ENCODE measurements around the gene DCP1A. TPM values are rescaled to one million over a fixed set of nuclear protein-coding genes. Genes with fewer than 3 reads are reported as not detected.

Gene DCP1A
- total and polyA plus RNA-seq, 2 of the 13 experiments (the other 11 are each of a cell fraction or from before 2014, with no cell fraction given): 14.2 to 41.2 TPM

DNA sequence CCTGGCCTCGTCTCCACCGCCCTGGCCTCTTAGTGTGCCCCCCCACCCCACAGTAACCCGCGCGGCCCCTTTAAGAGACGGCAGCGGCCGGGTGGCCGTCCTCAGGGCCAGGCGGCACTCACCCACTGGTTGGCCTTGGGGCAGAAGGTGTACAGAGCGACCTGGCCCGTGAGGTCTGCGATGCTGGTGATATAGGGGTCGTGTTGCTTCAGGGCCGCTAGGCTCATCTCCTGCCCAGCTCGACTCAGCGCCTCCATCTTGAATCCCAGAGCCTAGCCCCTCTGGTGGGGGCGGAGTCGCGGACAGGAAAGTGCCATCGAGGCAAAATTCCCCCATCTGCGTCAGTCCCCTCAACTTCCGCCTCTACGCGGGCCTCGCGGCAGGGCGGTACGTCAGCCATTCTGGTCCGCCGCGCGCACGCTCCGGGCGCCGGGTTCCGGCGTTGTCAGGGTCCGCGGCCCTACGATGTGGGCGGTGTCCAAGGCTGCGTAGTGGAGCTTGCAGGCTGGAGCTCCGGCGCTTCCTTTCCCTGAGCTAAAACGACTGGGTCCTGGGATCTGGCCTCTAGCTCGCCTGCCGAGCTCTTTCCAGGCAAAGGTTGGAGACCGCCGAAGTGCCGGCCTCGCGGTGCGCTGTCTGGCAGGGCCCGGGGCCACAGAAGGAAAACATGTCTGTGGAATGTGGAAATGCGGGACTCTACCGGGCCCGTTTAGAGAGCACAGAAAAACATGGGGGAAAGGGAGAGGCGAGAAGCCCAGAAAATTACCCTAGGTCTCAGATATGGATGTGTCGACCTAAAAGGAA lies at the start of gene DCP1A (continued):
- TF ChIP-seq, protein P1, sequence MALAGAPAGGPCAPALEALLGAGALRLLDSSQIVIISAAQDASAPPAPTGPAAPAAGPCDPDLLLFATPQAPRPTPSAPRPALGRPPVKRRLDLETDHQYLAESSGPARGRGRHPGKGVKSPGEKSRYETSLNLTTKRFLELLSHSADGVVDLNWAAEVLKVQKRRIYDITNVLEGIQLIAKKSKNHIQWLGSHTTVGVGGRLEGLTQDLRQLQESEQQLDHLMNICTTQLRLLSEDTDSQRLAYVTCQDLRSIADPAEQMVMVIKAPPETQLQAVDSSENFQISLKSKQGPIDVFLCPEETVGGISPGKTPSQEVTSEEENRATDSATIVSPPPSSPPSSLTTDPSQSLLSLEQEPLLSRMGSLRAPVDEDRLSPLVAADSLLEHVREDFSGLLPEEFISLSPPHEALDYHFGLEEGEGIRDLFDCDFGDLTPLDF (CRISPR knock-in tag; IDR thresholded peaks at IDR 0.05): peak; percentile 81; the same call in 1 of the 2 replicates
- TF ChIP-seq SRSF1 (optimal IDR thresholded peaks at IDR 0.05; ENCODE audit: low read depth, low read length) (peak; percentile 78), MLLT10 (CRISPR knock-in tag; IDR thresholded peaks at IDR 0.05) (no peak), RBM39 (IDR thresholded peaks at IDR 0.05; ENCODE audit: low read depth, low read length, poor library complexity, severe bottlenecking) (peak; percentile 98), CBX1 (IDR thresholded peaks at IDR 0.05; ENCODE audit: low read depth) (peak; percentile 95), ZNF773 (CRISPR knock-in tag; IDR thresholded peaks at IDR 0.05; ENCODE audit: borderline replicate concordance) (no peak), ZNF747 (CRISPR knock-in tag; IDR thresholded peaks at IDR 0.05; ENCODE audit: borderline replicate concordance) (peak; percentile 99), ZNF274 (CRISPR knock-in tag; IDR thresholded peaks at IDR 0.05) (peak; percentile 96), KMT2A (CRISPR knock-in tag; IDR thresholded peaks at IDR 0.05) (peak; percentile 100), SRSF9 (IDR thresholded peaks at IDR 0.05; ENCODE audit: borderline replicate concordance, insufficient read depth, low read depth, low read length, poor library complexity, severe bottlenecking) (no peak), ZFX (CRISPR knock-in tag; IDR thresholded peaks at IDR 0.05; ENCODE audit: low read depth) (peak; percentile 99), DR1 (CRISPR knock-in tag; IDR thresholded peaks at IDR 0.05) (peak; percentile 95), TAF1 (CRISPR knock-in tag; IDR thresholded peaks at IDR 0.05) (peak; percentile 98)
- TF ChIP-seq, protein P2, sequence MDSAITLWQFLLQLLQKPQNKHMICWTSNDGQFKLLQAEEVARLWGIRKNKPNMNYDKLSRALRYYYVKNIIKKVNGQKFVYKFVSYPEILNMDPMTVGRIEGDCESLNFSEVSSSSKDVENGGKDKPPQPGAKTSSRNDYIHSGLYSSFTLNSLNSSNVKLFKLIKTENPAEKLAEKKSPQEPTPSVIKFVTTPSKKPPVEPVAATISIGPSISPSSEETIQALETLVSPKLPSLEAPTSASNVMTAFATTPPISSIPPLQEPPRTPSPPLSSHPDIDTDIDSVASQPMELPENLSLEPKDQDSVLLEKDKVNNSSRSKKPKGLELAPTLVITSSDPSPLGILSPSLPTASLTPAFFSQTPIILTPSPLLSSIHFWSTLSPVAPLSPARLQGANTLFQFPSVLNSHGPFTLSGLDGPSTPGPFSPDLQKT (CRISPR knock-in tag; IDR thresholded peaks at IDR 0.05; ENCODE audit: borderline replicate concordance): no peak
- TF ChIP-seq, protein P3, sequence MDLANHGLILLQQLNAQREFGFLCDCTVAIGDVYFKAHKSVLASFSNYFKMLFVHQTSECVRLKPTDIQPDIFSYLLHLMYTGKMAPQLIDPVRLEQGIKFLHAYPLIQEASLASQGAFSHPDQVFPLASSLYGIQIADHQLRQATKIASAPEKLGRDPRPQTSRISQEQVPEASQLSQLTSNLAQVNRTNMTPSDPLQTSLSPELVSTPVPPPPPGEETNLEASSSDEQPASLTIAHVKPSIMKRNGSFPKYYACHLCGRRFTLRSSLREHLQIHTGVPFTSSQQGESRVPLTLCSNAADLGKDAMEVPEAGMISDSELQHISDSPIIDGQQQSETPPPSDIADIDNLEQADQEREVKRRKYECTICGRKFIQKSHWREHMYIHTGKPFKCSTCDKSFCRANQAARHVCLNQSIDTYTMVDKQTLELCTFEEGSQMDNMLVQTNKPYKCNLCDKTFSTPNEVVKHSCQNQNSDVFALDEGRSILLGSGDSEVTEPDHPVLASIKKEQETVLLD (CRISPR knock-in tag; IDR thresholded peaks at IDR 0.05; ENCODE audit: low read depth): peak; percentile 95
- TF ChIP-seq, protein P4, sequence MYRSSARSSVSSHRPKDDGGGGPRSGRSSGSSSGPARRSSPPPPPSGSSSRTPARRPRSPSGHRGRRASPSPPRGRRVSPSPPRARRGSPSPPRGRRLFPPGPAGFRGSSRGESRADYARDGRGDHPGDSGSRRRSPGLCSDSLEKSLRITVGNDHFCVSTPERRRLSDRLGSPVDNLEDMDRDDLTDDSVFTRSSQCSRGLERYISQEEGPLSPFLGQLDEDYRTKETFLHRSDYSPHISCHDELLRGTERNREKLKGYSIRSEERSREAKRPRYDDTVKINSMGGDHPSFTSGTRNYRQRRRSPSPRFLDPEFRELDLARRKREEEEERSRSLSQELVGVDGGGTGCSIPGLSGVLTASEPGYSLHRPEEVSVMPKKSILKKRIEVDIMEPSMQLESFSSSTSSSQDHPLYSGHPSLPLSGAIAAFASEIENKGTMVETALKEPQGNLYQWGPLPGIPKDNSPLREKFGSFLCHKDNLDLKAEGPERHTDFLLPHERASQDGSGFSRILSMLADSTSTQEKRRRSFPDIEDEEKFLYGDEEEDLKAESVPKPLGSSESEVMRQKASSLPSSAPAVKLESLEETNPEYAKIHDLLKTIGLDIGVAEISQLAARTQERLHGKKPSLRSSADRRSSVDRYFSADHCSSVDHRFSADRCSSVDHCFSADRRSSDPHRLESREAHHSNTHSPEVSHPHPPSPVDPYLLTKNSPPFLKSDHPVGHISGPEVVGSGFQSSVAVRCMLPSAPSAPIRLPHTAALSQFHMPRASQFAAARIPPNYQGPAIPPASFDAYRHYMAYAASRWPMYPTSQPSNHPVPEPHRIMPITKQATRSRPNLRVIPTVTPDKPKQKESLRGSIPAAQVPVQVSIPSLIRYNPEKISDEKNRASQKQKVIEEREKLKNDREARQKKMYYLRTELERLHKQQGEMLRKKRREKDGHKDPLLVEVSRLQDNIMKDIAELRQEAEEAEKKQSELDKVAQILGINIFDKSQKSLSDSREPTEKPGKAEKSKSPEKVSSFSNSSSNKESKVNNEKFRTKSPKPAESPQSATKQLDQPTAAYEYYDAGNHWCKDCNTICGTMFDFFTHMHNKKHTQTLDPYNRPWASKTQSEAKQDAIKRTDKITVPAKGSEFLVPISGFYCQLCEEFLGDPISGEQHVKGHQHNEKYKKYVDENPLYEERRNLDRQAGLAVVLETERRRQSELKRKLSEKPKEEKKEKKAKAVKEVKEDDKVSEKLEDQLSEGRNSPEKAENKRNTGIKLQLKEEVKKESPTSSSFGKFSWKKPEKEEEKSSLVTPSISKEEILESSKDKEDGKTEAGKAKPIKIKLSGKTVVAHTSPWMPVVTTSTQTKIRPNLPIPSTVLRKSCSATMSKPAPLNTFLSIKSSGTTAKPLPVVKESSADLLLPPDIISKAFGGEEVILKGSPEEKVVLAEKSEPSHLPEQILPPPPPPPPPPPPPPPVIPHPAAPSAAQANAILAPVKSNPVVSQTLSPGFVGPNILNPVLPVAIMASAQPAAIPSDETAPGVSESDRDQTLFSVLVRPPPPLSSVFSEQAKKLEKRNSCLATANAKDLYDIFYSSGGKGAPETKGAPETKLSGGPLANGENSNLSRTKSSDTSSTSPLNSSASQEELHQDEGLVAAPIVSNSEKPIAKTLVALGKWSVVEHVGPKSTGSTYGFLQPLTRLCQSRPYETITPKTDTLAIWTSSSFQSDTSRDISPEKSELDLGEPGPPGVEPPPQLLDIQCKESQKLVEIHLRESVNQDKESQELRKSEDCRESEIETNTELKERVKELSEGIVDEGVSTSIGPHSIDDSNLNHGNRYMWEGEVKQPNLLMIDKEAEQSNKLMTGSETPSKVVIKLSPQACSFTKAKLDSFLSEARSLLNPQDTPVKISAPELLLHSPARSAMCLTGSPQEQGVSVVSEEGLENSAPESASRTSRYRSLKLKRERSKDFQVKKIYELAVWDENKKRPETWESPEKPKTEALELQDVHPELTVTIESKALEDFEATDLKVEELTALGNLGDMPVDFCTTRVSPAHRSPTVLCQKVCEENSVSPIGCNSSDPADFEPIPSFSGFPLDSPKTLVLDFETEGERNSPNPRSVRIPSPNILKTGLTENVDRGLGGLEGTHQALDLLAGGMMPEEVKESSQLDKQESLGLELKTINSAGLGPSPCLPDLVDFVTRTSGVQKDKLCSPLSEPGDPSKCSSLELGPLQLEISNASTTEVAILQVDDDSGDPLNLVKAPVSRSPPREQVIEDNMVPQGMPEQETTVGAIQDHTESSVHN (CRISPR knock-in tag; IDR thresholded peaks at IDR 0.05): peak; percentile 69; the same call in 1 of the 2 replicates
